Prostate gland (tissue), 2 donors: Measurements from ENCODE around the gene NPEPPS. TPM values are rescaled to one million over a fixed set of nuclear protein-coding genes. Genes with fewer than 3 reads are reported as not detected.
A peak's percentile ranks its signal among the peaks of the same experiment; 100 is the strongest.

Source experiments
- DNase-seq: peaks from one replicate; pipeline ENCODE4 v3.0.0-alpha.2; 2019; ENCODE audit warnings: low spot score
- H3K27ac ChIP-seq, 2 donors: fragments of 200-600 bp; sonication (generic); 2 replicates each; pipeline ENCODE4 v1.5.1; 2017 to 2019
- H3K27me3 ChIP-seq: fragments of 200-600 bp; sonication (generic); replicated peaks from 2 replicates; pipeline ENCODE4 v1.5.1; 2019; ENCODE audit not compliant: insufficient read depth
- H3K36me3 ChIP-seq, 2 donors: fragments of 200-600 bp; sonication (generic); 1 replicate in 1 of 2; 2 replicates in 1 of 2; pipeline versions ENCODE4 v1.5.1 to v1.8.1; 2017 to 2019
- H3K4me1 ChIP-seq: fragments of 200-600 bp; sonication (generic); replicated peaks from 2 replicates; pipeline ENCODE4 v1.5.1; 2019
- H3K4me3 ChIP-seq, 2 donors: fragments of 200-600 bp; sonication (generic); 2 replicates each; pipeline ENCODE4 v1.5.1; 2017 to 2019
- H3K9me3 ChIP-seq: fragments of 200-600 bp; sonication (generic); 2 replicates; pipeline ENCODE4 v1.5.1; 2017
- POLR2A ChIP-seq: fragments of 450-650 bp; IDR thresholded peaks from one replicate; pipeline ENCODE4 v1.6.1; 2016; ENCODE audit warnings: antibody characterized with exemption, mild to moderate bottlenecking
- POLR2AphosphoS5 ChIP-seq: sonication (generic); formaldehyde crosslinking; IDR thresholded peaks from one replicate; pipeline ENCODE4 v1.6.1; 2017; ENCODE audit warnings: antibody characterized with exemption
- WGBS: methylation state at CpG from one replicate; pipeline ENCODE4 v1.1.5; 2018; 5-methylcytosine and 5-hydroxymethylcytosine counted together
- intact Hi-C: fragments of 100-400 bp; cut with DNase I; formaldehyde crosslinking; loops from one replicate; pipeline ENCODE4 v1.14.2; 2022
- total RNA-seq, 2 donors: library from RNA; depleted of rRNA; stranded (reverse); fragments of >200 nt; gene quantifications; one replicate each; pipeline ENCODE4 v1.1.0, GENCODE V29; 2016
- TF ChIP-seq, protein P1 (sequence below), 4 experiments: fragments of 200-600 bp in 2 of 4; fragments of 450-650 bp in 2 of 4; sonication (generic) in 2 of 4; IDR thresholded peaks; 1 replicate in 3 of 4; 2 replicates in 1 of 4; pipeline ENCODE4 v1.5.1; 2016 to 2019; ENCODE audit warnings: antibody characterized with exemption in 4 of 4, mild to moderate bottlenecking in 2 of 4, moderate library complexity in 2 of 4

NPEPPS gene
- total RNA-seq, 2 donors from 2014 or later, result 67.1 to 70.4 TPM

DNA sequence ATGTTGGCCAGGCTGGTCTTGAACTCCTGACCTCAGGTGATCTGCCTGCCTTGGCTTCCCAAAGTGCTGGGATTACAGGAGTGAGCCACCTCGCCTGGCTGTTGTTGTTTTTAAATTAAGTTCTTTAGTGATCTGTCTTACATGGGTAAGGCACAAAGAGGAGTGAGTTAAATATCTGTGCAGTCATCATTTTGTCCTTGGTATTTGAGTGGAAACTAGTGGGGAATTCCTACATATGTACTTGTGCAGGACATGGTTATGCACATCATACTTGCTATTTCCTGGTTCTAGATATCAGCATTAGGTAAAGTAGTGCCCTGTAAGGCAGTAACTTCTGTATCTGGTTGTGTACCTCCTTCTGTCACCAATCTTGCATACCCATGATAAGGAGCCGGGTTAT lies 122.5 kb downstream of the NPEPPS start:
- H3K9me3 ChIP-seq, result no peaks in the 10 kb centered on the region
- peaks cover 4% of the 10 kb centered on the region for H3K4me1 ChIP-seq
- peaks cover 9 to 13% of the 10 kb centered on the region in 2 donors for H3K36me3 ChIP-seq
- H3K4me3 ChIP-seq, result no peak overlapping the region
- no peak for DNase-seq
- TF ChIP-seq POLR2A (no peak), POLR2AphosphoS5 (no peak)
- TF ChIP-seq, protein P1, sequence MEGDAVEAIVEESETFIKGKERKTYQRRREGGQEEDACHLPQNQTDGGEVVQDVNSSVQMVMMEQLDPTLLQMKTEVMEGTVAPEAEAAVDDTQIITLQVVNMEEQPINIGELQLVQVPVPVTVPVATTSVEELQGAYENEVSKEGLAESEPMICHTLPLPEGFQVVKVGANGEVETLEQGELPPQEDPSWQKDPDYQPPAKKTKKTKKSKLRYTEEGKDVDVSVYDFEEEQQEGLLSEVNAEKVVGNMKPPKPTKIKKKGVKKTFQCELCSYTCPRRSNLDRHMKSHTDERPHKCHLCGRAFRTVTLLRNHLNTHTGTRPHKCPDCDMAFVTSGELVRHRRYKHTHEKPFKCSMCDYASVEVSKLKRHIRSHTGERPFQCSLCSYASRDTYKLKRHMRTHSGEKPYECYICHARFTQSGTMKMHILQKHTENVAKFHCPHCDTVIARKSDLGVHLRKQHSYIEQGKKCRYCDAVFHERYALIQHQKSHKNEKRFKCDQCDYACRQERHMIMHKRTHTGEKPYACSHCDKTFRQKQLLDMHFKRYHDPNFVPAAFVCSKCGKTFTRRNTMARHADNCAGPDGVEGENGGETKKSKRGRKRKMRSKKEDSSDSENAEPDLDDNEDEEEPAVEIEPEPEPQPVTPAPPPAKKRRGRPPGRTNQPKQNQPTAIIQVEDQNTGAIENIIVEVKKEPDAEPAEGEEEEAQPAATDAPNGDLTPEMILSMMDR (IDR thresholded peaks at IDR 0.05), result no peak
- H3K27me3 ChIP-seq, result no peaks in the 10 kb centered on the region
- 47% methylated on average over 2 of the region's 2 CpGs for WGBS
- intact Hi-C loops, result no loop called here
- H3K27ac ChIP-seq, result no peak overlapping the region

DNA sequence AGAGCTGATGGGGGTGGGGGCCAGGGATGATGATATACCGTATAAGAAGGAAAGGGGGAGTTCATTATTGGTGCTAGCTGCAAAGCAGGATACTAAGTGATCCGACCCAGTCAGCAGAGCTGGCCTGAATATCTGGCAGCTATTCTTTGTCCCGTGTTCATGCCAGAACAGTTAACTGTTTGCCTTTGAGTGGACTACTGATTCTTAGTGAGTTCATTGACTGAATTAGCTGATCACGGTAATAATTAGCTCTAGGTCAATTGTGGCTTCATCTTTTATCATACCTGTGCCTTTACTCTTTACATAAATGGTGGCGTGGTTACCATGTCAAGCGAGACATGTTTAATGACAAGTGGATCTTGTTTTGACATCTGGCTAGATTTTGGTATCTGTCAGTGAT lies 124.1 kb downstream of the NPEPPS start:
- DNase-seq, result no peak
- no peaks in the 10 kb centered on the region for H3K4me1 ChIP-seq
- WGBS, result 53% methylated on average over 6 of the region's 6 CpGs
- no peak overlapping the region for H3K4me3 ChIP-seq
- peaks cover 9 to 17% of the 10 kb centered on the region in 2 donors for H3K36me3 ChIP-seq
- no peak for TF ChIP-seq POLR2AphosphoS5
- TF ChIP-seq, protein P1 (IDR thresholded peaks at IDR 0.05), result no peak
- no peak for TF ChIP-seq POLR2A
- no peaks in the 10 kb centered on the region for H3K27me3 ChIP-seq
- intact Hi-C loops, result no loop called here
- H3K9me3 ChIP-seq, result no peaks in the 10 kb centered on the region
- no peak overlapping the region for H3K27ac ChIP-seq

DNA sequence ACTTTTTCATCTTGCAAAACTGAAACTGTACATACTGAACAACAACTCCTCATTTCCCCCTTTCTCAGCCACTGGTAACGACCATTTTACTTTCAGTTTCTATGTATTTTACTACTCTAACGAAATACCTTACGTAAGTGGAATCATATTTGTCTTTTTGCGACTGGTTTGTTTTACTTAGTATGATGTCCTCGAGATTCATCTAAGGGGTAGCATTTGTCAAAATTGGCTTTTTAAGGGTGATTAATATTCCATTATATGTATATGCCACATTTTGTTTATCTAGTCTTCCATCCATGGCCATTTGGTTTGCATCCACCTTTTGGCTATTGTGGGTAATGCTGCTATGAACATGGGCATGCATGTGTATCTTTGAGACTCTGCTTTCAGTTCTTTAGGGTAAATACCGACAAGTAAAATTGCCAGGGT lies 129.2 kb downstream of the NPEPPS start:
- Histone ChIP-seq H3K4me1 (no peaks in the 10 kb centered on the region), H3K36me3 (peaks cover 7 to 35% of the 10 kb centered on the region in 2 donors), H3K27me3 (no peaks in the 10 kb centered on the region), H3K9me3 (no peaks in the 10 kb centered on the region), H3K27ac (no peak overlapping the region), H3K4me3 (no peak overlapping the region)
- intact Hi-C loops, result loop anchor here (5.0 kb wide), 1 partner anchor 132 kb away; no protein-coding TSS in a partner anchor
- TF ChIP-seq POLR2AphosphoS5 (no peak), POLR2A (no peak)
- TF ChIP-seq, protein P1 (IDR thresholded peaks at IDR 0.05), result no peak
- no peak for DNase-seq
- 74% methylated on average over 6 of the region's 6 CpGs for WGBS

DNA sequence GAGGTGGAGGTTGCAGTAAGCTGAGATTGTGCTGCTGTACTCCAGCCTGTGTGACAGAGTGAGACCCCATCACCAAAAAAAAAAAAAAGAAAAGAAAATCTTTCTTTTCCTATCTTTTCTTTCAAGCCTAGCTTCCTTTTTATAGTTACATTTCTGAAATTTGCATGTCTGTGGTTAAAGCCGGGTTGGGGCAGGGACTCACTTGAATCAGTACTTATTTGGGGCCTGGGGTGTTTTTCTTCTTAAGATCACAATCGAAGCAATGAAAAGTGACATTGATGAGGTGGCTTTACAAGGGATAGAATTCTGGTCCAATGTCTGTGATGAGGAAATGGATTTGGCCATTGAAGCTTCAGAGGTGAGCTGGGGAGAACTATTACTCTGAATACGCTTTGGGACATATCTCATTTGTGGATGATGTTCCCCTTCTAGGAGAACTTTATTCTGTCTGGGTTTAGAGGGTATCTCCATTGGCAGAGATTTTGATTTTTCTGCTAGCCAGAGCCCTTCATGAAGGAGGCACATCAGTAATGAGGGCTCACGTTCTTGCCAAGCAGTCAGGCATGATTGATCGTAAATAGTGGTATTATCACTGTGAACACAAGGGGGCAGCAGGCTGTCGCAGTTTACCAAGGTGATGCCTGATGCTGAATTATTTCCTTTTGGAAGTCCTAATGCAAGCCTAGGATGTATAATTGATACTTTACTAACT lies 133.2 kb downstream of the NPEPPS start:
- Histone ChIP-seq H3K4me1 (no peaks in the 10 kb centered on the region), H3K27ac (no peak overlapping the region), H3K4me3 (no peak overlapping the region), H3K36me3 (peaks cover 3 to 18% of the 10 kb centered on the region in 2 donors), H3K9me3 (no peaks in the 10 kb centered on the region), H3K27me3 (no peaks in the 10 kb centered on the region)
- intact Hi-C loops, result loop anchor here (5.0 kb wide), 1 partner anchor 128 kb away; no protein-coding TSS in a partner anchor
- TF ChIP-seq POLR2A, result no peak
- TF ChIP-seq, protein P1 (IDR thresholded peaks at IDR 0.05), result peak; percentile 38 to 71 (median 63)
- peak; percentile 21 for TF ChIP-seq POLR2AphosphoS5
- 38% methylated on average over 6 of the region's 6 CpGs for WGBS
- DNase-seq, result peak; percentile 51

DNA sequence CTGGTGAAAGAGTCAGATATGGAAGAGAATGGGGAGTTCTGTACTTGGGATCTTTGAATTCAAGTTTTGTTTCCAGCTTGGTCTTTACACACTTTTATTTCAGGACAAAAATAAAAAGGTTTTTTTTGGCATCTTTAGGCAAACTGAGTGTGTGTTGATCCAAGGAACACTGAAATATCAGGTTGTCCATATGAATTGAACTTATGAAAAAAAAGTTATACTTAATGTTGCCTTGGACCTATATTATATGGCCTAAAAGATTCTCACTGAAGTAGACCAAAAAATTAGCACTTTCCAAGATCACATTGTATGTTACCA lies 133.7 kb downstream of the NPEPPS start:
- no peaks in the 10 kb centered on the region for H3K9me3 ChIP-seq
- H3K4me1 ChIP-seq, result no peaks in the 10 kb centered on the region
- no peak overlapping the region for H3K27ac ChIP-seq
- no peak for TF ChIP-seq POLR2AphosphoS5
- no peak for TF ChIP-seq POLR2A
- TF ChIP-seq, protein P1 (IDR thresholded peaks at IDR 0.05), result no peak
- no peak overlapping the region for H3K4me3 ChIP-seq
- intact Hi-C loops, result loop anchor here (5.0 kb wide), 1 partner anchor 128 kb away; no protein-coding TSS in a partner anchor
- DNase-seq, result no peak
- no peaks in the 10 kb centered on the region for H3K27me3 ChIP-seq
- peaks cover 8 to 18% of the 10 kb centered on the region in 2 donors for H3K36me3 ChIP-seq
